ENCODE data around the gene VPS4B.
A peak's percentile ranks its signal among the peaks of the same experiment; 100 is the strongest.

The VPS4B gene

GRCh38 chr18:63339920-63340484 is 82.3 kb downstream of the VPS4B start:
- TF ChIP-seq EZH2 (IDR thresholded peaks at IDR 0.05; ENCODE audit: borderline replicate concordance, low read length), result no peak
- peak; percentile 73 for TF ChIP-seq CTCF (IDR thresholded peaks at IDR 0.05; ENCODE audit: low read length)
- H3K4me3 ChIP-seq (ENCODE audit: low read depth, low read length, poor library complexity, severe bottlenecking), result no peak overlapping the region
- H4K20me1 ChIP-seq (ENCODE audit: insufficient read depth, low read length), result no peaks in the 10 kb centered on the region
- no peak overlapping the region for H2AFZ ChIP-seq (ENCODE audit: low read length)
- no peaks in the 10 kb centered on the region for H3K9me2 ChIP-seq (ENCODE audit: low read depth, low read length)
- H3F3A ChIP-seq (ENCODE audit: insufficient read depth, low read length), result no peaks in the 10 kb centered on the region
- no peaks in the 10 kb centered on the region for H3K27me3 ChIP-seq (ENCODE audit: insufficient read depth, low read length)
- no peaks in the 10 kb centered on the region for H3K9me3 ChIP-seq (ENCODE audit: low read length)
- no peak overlapping the region for H3K4me2 ChIP-seq (ENCODE audit: low read length)
- peaks cover 10% of the 10 kb centered on the region for H3K4me1 ChIP-seq (ENCODE audit: insufficient read depth, low read length, severe bottlenecking)
- no peak overlapping the region for H3K9ac ChIP-seq (ENCODE audit: low read length)
- H3K79me2 ChIP-seq (ENCODE audit: insufficient read depth, low read length), result no peaks in the 10 kb centered on the region
- H3K36me3 ChIP-seq (ENCODE audit: insufficient read depth, low read length), result peaks cover 41% of the 10 kb centered on the region; the same call in 1 of the 2 replicates
- H3K27ac ChIP-seq (ENCODE audit: low read depth, low read length, poor library complexity, severe bottlenecking), result no peak overlapping the region
